H1 (cell line): Measurements from ENCODE around the gene ADM5.

ENCODE experiments used
- ATF3 ChIP-seq: IDR thresholded peaks from 2 replicates; pipeline ENCODE4 v1.6.1; 2011; ENCODE audit warnings: low read depth, mild to moderate bottlenecking, low read length; ENCODE audit not compliant: insufficient read depth
- CREB1 ChIP-seq: IDR thresholded peaks from 2 replicates; pipeline ENCODE4 v1.6.1; 2012; ENCODE audit warnings: inconsistent platforms
- CTCF ChIP-seq, 3 experiments: IDR thresholded peaks; 1 replicate in 2 of 3; 2 replicates in 1 of 3; pipeline versions ENCODE4 v1.5.1 to v1.6.1; 2011; ENCODE audit warnings: low read length in 3 of 3, mild to moderate bottlenecking in 3 of 3, inconsistent platforms in 2 of 3, low read depth in 1 of 3, moderate library complexity in 1 of 3; ENCODE audit not compliant: insufficient read depth in 1 of 3; ENCODE audit errors: control extremely low read depth in 1 of 3
- E2F6 ChIP-seq: IDR thresholded peaks from 2 replicates; pipeline ENCODE4 v1.6.1; 2012; ENCODE audit warnings: inconsistent platforms
- HDAC2 ChIP-seq, 2 experiments: fragments of 300-600 bp in 1 of 2; sonication (generic) in 1 of 2; IDR thresholded peaks; 2 replicates each; pipeline ENCODE4 v1.6.1; 2011 to 2012; ENCODE audit warnings: low read depth in 2 of 2, low read length in 2 of 2, mild to moderate bottlenecking in 2 of 2, moderate library complexity in 2 of 2, borderline replicate concordance in 1 of 2, inconsistent platforms in 1 of 2
- POLR2A ChIP-seq, 2 experiments: IDR thresholded peaks; 1 replicate in 1 of 2; 2 replicates in 1 of 2; pipeline ENCODE4 v1.6.1; 2011; ENCODE audit warnings: low read depth in 2 of 2, low read length in 2 of 2, mild to moderate bottlenecking in 2 of 2; ENCODE audit errors: control extremely low read depth in 1 of 2
- POLR2AphosphoS5 ChIP-seq: IDR thresholded peaks from 2 replicates; pipeline ENCODE4 v1.6.1; 2011; ENCODE audit warnings: low read depth, low read length
- RFX5 ChIP-seq: IDR thresholded peaks from 2 replicates; pipeline ENCODE4 v1.6.1; 2011; ENCODE audit warnings: low read depth, low read length, improper control_type of control experiment, borderline replicate concordance
- SIN3A ChIP-seq, 2 experiments: IDR thresholded peaks in 1 of 2; conservative IDR thresholded peaks in 1 of 2; 2 replicates each; pipeline ENCODE4 v1.6.1; 2011 to 2012; ENCODE audit warnings: low read length in 2 of 2, improper control_type of control experiment in 1 of 2, low read depth in 1 of 2, mild to moderate bottlenecking in 1 of 2
- TBP ChIP-seq: IDR thresholded peaks from 2 replicates; pipeline ENCODE4 v1.6.1; 2011; ENCODE audit warnings: low read depth, low read length, improper control_type of control experiment
- TF ChIP-seq, protein P1 (sequence below): IDR thresholded peaks from 2 replicates; pipeline ENCODE4 v1.6.1; 2012; ENCODE audit warnings: inconsistent platforms

GRCh38 chr19:49688531-49689132 is 762 bp upstream of the ADM5 start:
- TF ChIP-seq CTCF (IDR thresholded peaks at IDR 0.05; ENCODE audit: control extremely low read depth in 1 of 3, insufficient read depth in 1 of 3, low read depth in 1 of 3, low read length in 3 of 3) = no peak
- peak in 1 of 2 experiments; percentile 69; a peak in 1 of 3 replicates for TF ChIP-seq POLR2A (IDR thresholded peaks at IDR 0.05; ENCODE audit: control extremely low read depth in 1 of 2, low read depth in 2 of 2, low read length in 2 of 2)
- no peak for TF ChIP-seq RFX5
- no peak for TF ChIP-seq CREB1
- TF ChIP-seq, protein P1, sequence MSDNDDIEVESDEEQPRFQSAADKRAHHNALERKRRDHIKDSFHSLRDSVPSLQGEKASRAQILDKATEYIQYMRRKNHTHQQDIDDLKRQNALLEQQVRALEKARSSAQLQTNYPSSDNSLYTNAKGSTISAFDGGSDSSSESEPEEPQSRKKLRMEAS = no peak
- TF ChIP-seq POLR2AphosphoS5 = peak; percentile 63; the same call in 1 of the 2 replicates
- TF ChIP-seq ATF3 = no peak
- no peak for TF ChIP-seq E2F6
- no peak for TF ChIP-seq TBP
- no peak for TF ChIP-seq HDAC2 (IDR thresholded peaks at IDR 0.05; ENCODE audit: borderline replicate concordance in 1 of 2, low read depth in 2 of 2, low read length in 2 of 2)
- TF ChIP-seq SIN3A (conservative IDR thresholded peaks at IDR 0.05 in 1 of 2, IDR thresholded peaks at IDR 0.05 in 1 of 2; ENCODE audit: low read depth in 1 of 2, low read length in 2 of 2) = no peak
